IMR-90 (cell line): ENCODE data around the gene TBPL1. TPM values are rescaled to one million over a fixed set of nuclear protein-coding genes. Genes with fewer than 3 reads are reported as not detected.
A peak's percentile ranks its signal among the peaks of the same experiment; 100 is the strongest.

Experiments used
- ATAC-seq: fragments of 200-7000 bp; cut with Tn5 transposase; 2 replicates; pipeline ENCODE4 v1.9.1; 2020; ENCODE audit warnings: low read depth, mild to moderate bottlenecking, moderate library complexity
- BruUV-seq: library from RNA; stranded (reverse); fragments of 400-500 nt; replicated peaks from 2 replicates; lab custom pipeline; 2021; lab: Mats Ljungman, UMichigan
- CTCF ChIA-PET: fragments of 300-600 bp; formaldehyde crosslinking; extraction: SDS; loops from one replicate; lab custom pipeline; 2021; ENCODE audit warnings: antibody characterized with exemption; lab: Yijun Ruan, JAX
- POLR2A ChIA-PET: fragments of 300-600 bp; sonication (Branson Sonifier 250); formaldehyde crosslinking; loops from one replicate; lab custom pipeline; 2022; ENCODE audit warnings: antibody characterized with exemption; ENCODE audit not compliant: unreplicated experiment; lab: Charles Lee
- DNase-seq: peaks from one replicate; pipeline ENCODE4 v3.0.0; 2013
- H2AFZ ChIP-seq: replicated peaks from 2 replicates; pipeline ENCODE3; 2013; ENCODE audit warnings: low read length, mild to moderate bottlenecking; ENCODE audit not compliant: poor library complexity
- H2AK5ac ChIP-seq: 2 replicates; pipeline ENCODE4 v1.6.1; 2013; ENCODE audit warnings: low read depth, low read length, inconsistent platforms
- H2AK9ac ChIP-seq: replicated peaks from 2 replicates; pipeline ENCODE3; 2013; ENCODE audit warnings: mild to moderate bottlenecking, low read depth, low read length, moderate library complexity; ENCODE audit not compliant: poor library complexity
- H2BK120ac ChIP-seq: 2 replicates; pipeline ENCODE4 v1.6.1; 2013; ENCODE audit warnings: low read depth, low read length, inconsistent platforms
- H2BK15ac ChIP-seq: 3 replicates; pipeline ENCODE4 v1.6.1; 2013; ENCODE audit warnings: low read depth, low read length, inconsistent platforms
- H2BK20ac ChIP-seq: 2 replicates; pipeline ENCODE4 v1.6.1; 2013; ENCODE audit warnings: low read depth, mild to moderate bottlenecking, inconsistent platforms, low read length, moderate library complexity
- H2BK5ac ChIP-seq: 2 replicates; pipeline ENCODE4 v1.6.1; 2013; ENCODE audit warnings: mild to moderate bottlenecking, low read depth, low read length, inconsistent platforms; ENCODE audit not compliant: poor library complexity, severe bottlenecking
- H3K14ac ChIP-seq: replicated peaks from 2 replicates; pipeline ENCODE4 v1.6.1; 2013; ENCODE audit warnings: low read depth, low read length, inconsistent platforms
- H3K18ac ChIP-seq: 2 replicates; pipeline ENCODE4 v1.6.1; 2013; ENCODE audit warnings: low read depth, low read length, control low read depth
- H3K23ac ChIP-seq: 2 replicates; pipeline ENCODE4 v1.6.1; 2013; ENCODE audit warnings: low read depth, low read length, inconsistent platforms
- H3K27ac ChIP-seq: 2 replicates; pipeline ENCODE4 v1.5.1; 2013; ENCODE audit warnings: mild to moderate bottlenecking, control low read depth, low read length; ENCODE audit not compliant: insufficient read depth
- H3K27me3 ChIP-seq: 2 replicates; pipeline ENCODE4 v1.6.1; 2013; ENCODE audit warnings: low read length; ENCODE audit not compliant: control insufficient read depth, insufficient read depth
- H3K36me3 ChIP-seq: 2 replicates; pipeline ENCODE4 v1.6.1; 2013; ENCODE audit warnings: low read length, mixed read lengths; ENCODE audit not compliant: control insufficient read depth, insufficient read depth
- H3K4ac ChIP-seq: 2 replicates; pipeline ENCODE4 v1.6.1; 2013; ENCODE audit warnings: low read depth, low read length, inconsistent platforms
- H3K4me1 ChIP-seq: 2 replicates; pipeline ENCODE4 v1.6.1; 2013; ENCODE audit warnings: low read length, mixed read lengths; ENCODE audit not compliant: control insufficient read depth, insufficient read depth
- H3K4me2 ChIP-seq: 2 replicates; pipeline ENCODE4 v1.6.1; 2013; ENCODE audit warnings: low read depth, mild to moderate bottlenecking, control low read depth, low read length, moderate library complexity
- H3K4me3 ChIP-seq: 2 replicates; pipeline ENCODE4 v1.5.1; 2013; ENCODE audit warnings: low read depth, mild to moderate bottlenecking, control low read depth, low read length, moderate library complexity; ENCODE audit not compliant: insufficient read depth
- H3K56ac ChIP-seq: 2 replicates; pipeline ENCODE4 v1.6.1; 2013; ENCODE audit warnings: low read length, inconsistent platforms; ENCODE audit not compliant: insufficient read depth; ENCODE audit errors: extremely low read depth
- H3K79me1 ChIP-seq, 2 experiments: 2 replicates each; pipeline ENCODE4 v1.6.1; 2013; ENCODE audit warnings: low read length in 2 of 2, inconsistent platforms in 1 of 2, low read depth in 1 of 2
- H3K9ac ChIP-seq: 2 replicates; pipeline ENCODE4 v1.6.1; 2013; ENCODE audit warnings: low read depth, low read length, control low read depth
- H3K9me1 ChIP-seq: 2 replicates; pipeline ENCODE4 v1.6.1; 2013; ENCODE audit warnings: low read length, inconsistent platforms; ENCODE audit not compliant: insufficient read depth
- H3K9me3 ChIP-seq: 2 replicates; pipeline ENCODE4 v1.6.1; 2013; ENCODE audit warnings: low read length; ENCODE audit not compliant: control insufficient read depth, insufficient read depth
- H4K20me1 ChIP-seq: 2 replicates; pipeline ENCODE4 v1.6.1; 2013; ENCODE audit warnings: low read length, inconsistent platforms; ENCODE audit not compliant: insufficient read depth
- H4K5ac ChIP-seq: 2 replicates; pipeline ENCODE4 v1.6.1; 2013; ENCODE audit warnings: mild to moderate bottlenecking, low read depth, low read length, control low read depth
- H4K8ac ChIP-seq, 2 experiments: 2 replicates each; pipeline ENCODE4 v1.6.1; 2013; ENCODE audit warnings: low read depth in 2 of 2, low read length in 2 of 2, control low read depth in 1 of 2, inconsistent platforms in 1 of 2
- H4K91ac ChIP-seq: 2 replicates; pipeline ENCODE4 v1.6.1; 2013; ENCODE audit warnings: low read depth, low read length, inconsistent platforms; ENCODE audit not compliant: insufficient read depth
- CEBPB ChIP-seq: IDR thresholded peaks from 2 replicates; pipeline ENCODE4 v1.6.1; 2012; ENCODE audit warnings: low read depth, low read length, improper control_type of control experiment
- NFE2L2 ChIP-seq: fragments of 150-350 bp; IDR thresholded peaks from 2 replicates; pipeline ENCODE4 v1.6.1; 2016; ENCODE audit warnings: low read depth, mild to moderate bottlenecking, low read length
- RFX5 ChIP-seq: IDR thresholded peaks from 2 replicates; pipeline ENCODE4 v1.8.0; 2012; ENCODE audit warnings: low read depth, mild to moderate bottlenecking, low read length, moderate library complexity
- WGBS, 2 experiments: methylation state at CpG; one replicate each; pipeline versions ENCODE4 v1.1.5 to v1.1.7; 2013; ENCODE audit warnings: missing lambda C conversion rate in 2 of 2; ENCODE audit not compliant: insufficient read length in 1 of 2; ENCODE audit errors: extremely low coverage in 2 of 2; 5-methylcytosine and 5-hydroxymethylcytosine counted together
- dilution Hi-C: fragments of 300-500 bp; cut with HindIII; formaldehyde crosslinking; loops from one replicate; pipeline ENCODE4 v1.14.3; 2018; ENCODE audit warnings: low sequenced_read_pairs; ENCODE audit not compliant: unreplicated experiment
- in situ Hi-C: fragments of 300-500 bp; cut with MboI; formaldehyde crosslinking; loops from 3 replicates; pipeline ENCODE4 v1.14.3; 2019; ENCODE audit warnings: low sequenced_read_pairs, inconsistent platforms, mixed read lengths
- intact Hi-C: fragments of 100-400 bp; cut with micrococcal nuclease; formaldehyde crosslinking; loops from 2 replicates; pipeline ENCODE4 v1.10.0; 2022
- polyA plus RNA-seq, 3 experiments: library from polyadenylated mRNA; depleted of rRNA; stranded (reverse); fragments of >200 nt; gene quantifications; 2 replicates each; pipeline ENCODE4 v1.2.3, GENCODE V29; 2012; ENCODE audit warnings: low replicate concordance in 1 of 3
- total RNA-seq: library from RNA; depleted of rRNA; stranded (reverse); fragments of >200 nt; gene quantifications from 2 replicates; pipeline ENCODE4 v1.2.3, GENCODE V29; 2012

Gene TBPL1
- total and polyA plus RNA-seq, 2 of the 4 experiments (the other 2 are of a cell fraction), result 25.6 to 32.5 TPM

- no peak for TF ChIP-seq RFX5
Measured at GRCh38 chr6:133991096-133991593, 38.1 kb downstream of the TBPL1 start (continued).

- Histone ChIP-seq H2BK15ac (peak overlapping the region; percentile 70; the same call in 2 of the 3 replicates), H3K4me2 (no peak overlapping the region), H4K91ac (peak overlapping the region; percentile 83), H2AK9ac (no peak overlapping the region), H3K18ac (peak overlapping the region; percentile 96), H3K14ac (peak overlapping the region; percentile 97), H4K20me1 (peaks cover 4% of the 10 kb centered on the region; the same call in 1 of the 2 replicates), H4K5ac (peak overlapping the region; percentile 96), H2BK5ac (no peak overlapping the region), H2BK120ac (peak overlapping the region; percentile 44), H3K36me3 (peaks cover 3% of the 10 kb centered on the region; the same call in 1 of the 2 replicates), H3K9me3 (no peaks in the 10 kb centered on the region), H3K4me1 (peaks cover 36% of the 10 kb centered on the region), H3K27me3 (no peaks in the 10 kb centered on the region), H3K4ac (peak overlapping the region; percentile 74), H2AK5ac (peak overlapping the region; percentile 75), H3K9ac (no peak overlapping the region), H3K27ac (peak overlapping the region; percentile 58; the same call in 1 of the 2 replicates), H4K8ac (peak overlapping the region; percentile 10 to 53; a peak in 3 of 4 replicates), H3K79me1 (peaks cover 0 to 4% of the 10 kb centered on the region in 2 experiments; a peak in 1 of 4 replicates), H3K9me1 (peaks cover 23% of the 10 kb centered on the region), H2AFZ (no peak overlapping the region), H3K4me3 (no peak overlapping the region), H3K23ac (0 out of 2 replicates have a peak overlapping the region, but pooled peaks have one; percentile 2), H3K56ac (no peak overlapping the region), H2BK20ac (peak overlapping the region; percentile 7)
- BruUV-seq, result no TSS peak
- TF ChIP-seq CEBPB, result no peak
- peak; percentile 82; the same call in 1 of the 2 replicates for TF ChIP-seq NFE2L2
- dilution Hi-C loops, result no loop called here
- intact Hi-C loops, result loop anchor here (5.0 kb wide), 1 partner anchor 69 kb away; no protein-coding TSS in a partner anchor
- ChIA-PET POLR2A (no interaction called here), CTCF (interaction anchor here (0.6 kb wide), 1 partner anchor 12 kb away, joined by 3 read pairs; no protein-coding TSS in a partner anchor)
- in situ Hi-C loops, result no loop called here
- 71% methylated on average over 2 of the region's 6 CpGs; no CpG with 5 or more reads in 1 of the 2 experiments for WGBS, 2 experiments
- no peak for ATAC-seq
- peak; percentile 37 for DNase-seq
Measured at GRCh38 chr6:133992992-133993680, 40.1 kb downstream of the TBPL1 start.
